HepG2 (cell line): Measurements from ENCODE around the gene TBX21. TPM values are rescaled to one million over a fixed set of nuclear protein-coding genes. Genes with fewer than 3 reads are reported as not detected.
A peak's percentile ranks its signal among the peaks of the same experiment; 100 is the strongest.

ENCODE experiments used
- ATAC-seq: fragments of 200-7000 bp; cut with Tn5 transposase; 3 replicates; pipeline ENCODE4 v1.9.1; 2020; ENCODE audit warnings: mild to moderate bottlenecking, moderate library complexity
- BruUV-seq: library from RNA; stranded (reverse); fragments of 400-500 nt; replicated peaks from 2 replicates; lab custom pipeline; 2021; lab: Mats Ljungman, UMichigan
- CTCF ChIA-PET: fragments of 300-600 bp; formaldehyde crosslinking; extraction: SDS; loops from one replicate; lab custom pipeline; 2021; ENCODE audit warnings: low total read pairs, inconsistent platforms, low intra/inter-chr PET ratio; lab: Yijun Ruan, JAX
- POLR2A ChIA-PET: fragments of 350-600 bp; sonication (Branson Sonifier 250); formaldehyde crosslinking; loops from one replicate; lab custom pipeline; 2020; ENCODE audit warnings: antibody characterized with exemption, inconsistent platforms; lab: Yijun Ruan, JAX
- DNase-seq: peaks from one replicate; pipeline ENCODE4 v3.0.0-alpha.2; 2015; ENCODE audit warnings: low spot score
- FAIRE-seq: peaks from 3 replicates; lab custom pipeline; 2011; peaks lifted over from hg19 to GRCh38; lab: Jason Lieb, UNC
- H2AFZ ChIP-seq: one replicate; pipeline ENCODE4 v1.6.1; 2011; ENCODE audit warnings: low read length, inconsistent platforms
- H3K27ac ChIP-seq: fragments of 300-600 bp; 3 replicates; pipeline ENCODE4 v1.8.0; 2011; ENCODE audit warnings: mixed run types, mild to moderate bottlenecking, mixed read lengths, low read length, inconsistent platforms; ENCODE audit not compliant: insufficient read depth; ENCODE audit errors: extremely low read length
- H3K27me3 ChIP-seq, 2 experiments: fragments of 200-600 bp in 1 of 2; 2 replicates in 1 of 2; 3 replicates in 1 of 2; pipeline versions ENCODE4 v1.6.0 to v1.8.0; 2011; ENCODE audit warnings: low read length in 2 of 2, mild to moderate bottlenecking in 2 of 2, moderate library complexity in 2 of 2, inconsistent platforms in 1 of 2; ENCODE audit not compliant: insufficient read depth in 2 of 2, control insufficient read depth in 1 of 2
- H3K36me3 ChIP-seq, 2 experiments: fragments of 200-600 bp in 1 of 2; replicated peaks in 1 of 2; 2 replicates in 1 of 2; 3 replicates in 1 of 2; pipeline versions ENCODE4 v1.5.1 to v1.8.0; 2011; ENCODE audit warnings: low read length in 2 of 2, inconsistent platforms in 1 of 2; ENCODE audit not compliant: insufficient read depth in 2 of 2, control insufficient read depth in 1 of 2
- H3K4me1 ChIP-seq: 2 replicates; pipeline ENCODE4 v1.5.1; 2012; ENCODE audit warnings: low read length, inconsistent platforms; ENCODE audit not compliant: insufficient read depth
- H3K4me2 ChIP-seq: 2 replicates; pipeline ENCODE4 v1.6.0; 2011; ENCODE audit warnings: low read depth, low read length, inconsistent platforms
- H3K4me3 ChIP-seq, 3 experiments: fragments of 200-600 bp in 1 of 3; sonication (generic), shearing (Covaris generic) in 1 of 3; replicated peaks in 1 of 3; 2 replicates each; pipeline ENCODE4 v1.5.1; 2011 to 2016; ENCODE audit warnings: low read length in 3 of 3, inconsistent platforms in 2 of 3, low read depth in 2 of 3, mild to moderate bottlenecking in 2 of 3, control low read depth in 1 of 3, mixed read lengths in 1 of 3; ENCODE audit not compliant: insufficient read depth in 1 of 3
- H3K79me2 ChIP-seq: one replicate; pipeline ENCODE4 v1.6.1; 2011; ENCODE audit warnings: low read length, inconsistent platforms; ENCODE audit not compliant: insufficient read depth
- H3K9ac ChIP-seq: 2 replicates; pipeline ENCODE4 v1.6.0; 2011; ENCODE audit warnings: mild to moderate bottlenecking, low read depth, low read length, inconsistent platforms; ENCODE audit not compliant: insufficient read depth
- H3K9me3 ChIP-seq: 2 replicates; pipeline ENCODE4 v1.5.1; 2012; ENCODE audit warnings: mild to moderate bottlenecking, low read length
- H4K20me1 ChIP-seq: 2 replicates; pipeline ENCODE4 v1.6.0; 2011; ENCODE audit warnings: inconsistent platforms, mild to moderate bottlenecking, low read length, moderate library complexity; ENCODE audit not compliant: insufficient read depth
- CTCF ChIP-seq: sonication (generic); formaldehyde crosslinking; IDR thresholded peaks from 2 replicates; pipeline ENCODE4 v1.5.0; 2020; ENCODE audit warnings: mild to moderate bottlenecking, missing genetic modification reagents, moderate library complexity
- HNRNPL ChIP-seq: fragments of 200-400 bp; formaldehyde crosslinking; IDR thresholded peaks from 2 replicates; pipeline ENCODE4 v1.6.1; 2017; ENCODE audit warnings: mild to moderate bottlenecking, low read depth, low read length
- MYNN ChIP-seq: sonication (generic); formaldehyde crosslinking; IDR thresholded peaks from 2 replicates; pipeline ENCODE4 v1.4.0; 2020; ENCODE audit warnings: mild to moderate bottlenecking, low read depth, missing genetic modification reagents
- SMAD3 ChIP-seq: sonication (generic); formaldehyde crosslinking; IDR thresholded peaks from 2 replicates; pipeline ENCODE4 v1.4.0; 2020; ENCODE audit warnings: missing genetic modification reagents
- SMC3 ChIP-seq: IDR thresholded peaks from 2 replicates; pipeline ENCODE4 v1.6.1; 2011; ENCODE audit warnings: low read length, improper control_type of control experiment
- XRCC5 ChIP-seq: fragments of 200-400 bp; formaldehyde crosslinking; optimal IDR thresholded peaks from 2 replicates; pipeline ENCODE3; 2017; ENCODE audit warnings: mild to moderate bottlenecking, low read length
- ZNF24 ChIP-seq: fragments of 450-650 bp; IDR thresholded peaks from 2 replicates; pipeline ENCODE4 v1.6.1; 2017; ENCODE audit warnings: antibody characterized with exemption, mild to moderate bottlenecking
- ZSCAN25 ChIP-seq: sonication (generic); formaldehyde crosslinking; IDR thresholded peaks from 2 replicates; pipeline ENCODE4 v1.8.0; 2022; ENCODE audit warnings: mild to moderate bottlenecking, missing genetic modification reagents
- WGBS: methylation state at CpG from one replicate; pipeline ENCODE4 v1.1.6; 2017; ENCODE audit warnings: low lambda C conversion rate; 5-methylcytosine and 5-hydroxymethylcytosine counted together
- in situ Hi-C: cut with HindIII; loops from 2 replicates; pipeline ENCODE4 v1.10.0; 2017; ENCODE audit warnings: low pct_unique_long_range_greater_than_20kb; ENCODE audit not compliant: extremely low pct_ligation_motif_present
- intact Hi-C: fragments of 100-400 bp; cut with micrococcal nuclease; formaldehyde crosslinking; loops from one replicate; pipeline ENCODE4 v1.10.0; 2022; ENCODE audit not compliant: unreplicated experiment
- polyA plus RNA-seq, 8 experiments: library from polyadenylated mRNA; depleted of rRNA in 3 of 8; stranded (reverse) in 7 of 8; unstranded in 1 of 8; fragments of >200 nt; fragmentation: Illumina TruSeq in 4 of 8; extraction: Trizol in 4 of 8; gene quantifications; 2 replicates each; pipeline versions ENCODE4 v1.2.1 to v1.2.3, GENCODE V29; 2011 to 2016; ENCODE audit warnings: low read depth in 4 of 8, missing spikeins in 1 of 8, mixed read lengths in 1 of 8; ENCODE audit not compliant: insufficient read depth in 1 of 8
- total RNA-seq, 5 experiments: library from RNA; depleted of rRNA; stranded (reverse); fragments of >200 nt; fragmentation: Illumina TruSeq; extraction: Trizol; gene quantifications; 2 replicates each; pipeline ENCODE4 v1.2.3, GENCODE V29; 2016; ENCODE audit warnings: low read depth in 1 of 5

TBX21 gene
- total and polyA plus RNA-seq, 2 of the 13 experiments (the other 11 are each of a cell fraction or from before 2014, with no cell fraction given): not detected

GRCh38 chr17:47717261-47717697 lies 15.8 kb upstream of the TBX21 start:
- Histone ChIP-seq H3K4me1 (peaks cover 17% of the 10 kb centered on the region), H3K9ac (no peak overlapping the region), H3K27me3 (peaks cover 24 to 86% of the 10 kb centered on the region in 2 experiments), H3K79me2 (no peaks in the 10 kb centered on the region), H3K36me3 (no peaks in the 10 kb centered on the region), H3K4me3 (no peak overlapping the region), H2AFZ (no peak overlapping the region), H3K9me3 (no peaks in the 10 kb centered on the region), H3K27ac (no peak overlapping the region), H3K4me2 (no peak overlapping the region), H4K20me1 (no peaks in the 10 kb centered on the region; the same call in 1 of the 2 replicates)
- peak; percentile 32 for FAIRE-seq
- DNase-seq: no peak
- CTCF ChIA-PET: interaction anchor here (1.2 kb wide), 1 partner anchor 18 kb away, joined by 3 read pairs; no protein-coding TSS in a partner anchor
- intact Hi-C loops: no loop called here
- 14% methylated on average over 2 of the region's 2 CpGs for WGBS
- POLR2A ChIA-PET: no interaction called here
- no TSS peak for BruUV-seq
- TF ChIP-seq SMAD3 (CRISPR knock-in tag) (no peak), XRCC5 (peak; percentile 61), ZSCAN25 (CRISPR knock-in tag) (no peak), ZNF24 (no peak), HNRNPL (peak; percentile 70; the same call in 1 of the 2 replicates), MYNN (no peak), SMC3 (peak; percentile 26; the same call in 1 of the 2 replicates), CTCF (CRISPR knock-in tag) (peak; percentile 57)
- peak; percentile 42 for ATAC-seq
- in situ Hi-C loops: no loop called here
